GM03348 (cell line): ENCODE data around the gene SOBP.

Source experiments
- DNase-seq: peaks from one replicate; pipeline ENCODE4 v3.0.0; 2012; ENCODE audit warnings: low spot score

SOBP gene

DNA sequence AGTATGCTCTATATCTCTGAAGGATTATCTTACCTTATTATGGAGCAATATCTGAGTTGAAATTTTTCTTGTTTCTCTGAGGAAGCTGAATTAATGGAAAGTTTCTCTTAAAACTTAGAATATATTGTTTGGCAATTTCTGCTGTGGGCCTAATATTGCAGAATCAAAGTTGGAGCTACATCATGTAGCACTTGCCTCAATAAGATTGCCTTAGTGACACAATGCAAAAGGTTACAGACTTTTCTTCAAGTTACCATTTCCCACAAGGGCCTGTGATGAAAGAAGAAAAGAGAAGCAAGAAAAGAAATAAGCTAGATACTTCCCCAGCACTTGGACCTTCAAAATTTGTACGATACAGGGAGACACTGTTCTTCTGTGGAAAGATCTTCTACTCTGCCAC lies 151.2 kb downstream of the SOBP start:
- DNase-seq, result no peak

DNA sequence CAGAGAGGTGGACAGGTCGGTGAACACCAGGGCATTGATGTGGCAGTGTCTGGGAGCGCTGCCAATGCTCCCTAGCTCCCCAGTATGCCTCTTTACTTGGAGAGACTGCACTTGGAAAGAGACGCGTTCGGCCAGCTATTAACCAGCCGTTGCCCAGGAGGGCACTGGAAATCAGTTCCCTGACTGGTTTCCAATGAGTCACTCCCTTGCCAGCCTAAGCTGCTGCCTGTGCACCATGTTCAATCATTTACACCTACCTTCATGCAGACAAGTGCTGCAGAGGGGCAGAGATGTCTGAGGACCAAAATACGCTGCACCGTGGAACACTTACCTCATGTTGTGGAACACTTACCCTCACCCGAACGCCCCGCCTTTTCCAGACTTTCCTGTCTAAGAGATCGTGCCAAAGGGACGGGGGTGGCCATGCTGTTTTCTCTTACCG lies 151.6 kb downstream of the SOBP start:
- no peak for DNase-seq

DNA sequence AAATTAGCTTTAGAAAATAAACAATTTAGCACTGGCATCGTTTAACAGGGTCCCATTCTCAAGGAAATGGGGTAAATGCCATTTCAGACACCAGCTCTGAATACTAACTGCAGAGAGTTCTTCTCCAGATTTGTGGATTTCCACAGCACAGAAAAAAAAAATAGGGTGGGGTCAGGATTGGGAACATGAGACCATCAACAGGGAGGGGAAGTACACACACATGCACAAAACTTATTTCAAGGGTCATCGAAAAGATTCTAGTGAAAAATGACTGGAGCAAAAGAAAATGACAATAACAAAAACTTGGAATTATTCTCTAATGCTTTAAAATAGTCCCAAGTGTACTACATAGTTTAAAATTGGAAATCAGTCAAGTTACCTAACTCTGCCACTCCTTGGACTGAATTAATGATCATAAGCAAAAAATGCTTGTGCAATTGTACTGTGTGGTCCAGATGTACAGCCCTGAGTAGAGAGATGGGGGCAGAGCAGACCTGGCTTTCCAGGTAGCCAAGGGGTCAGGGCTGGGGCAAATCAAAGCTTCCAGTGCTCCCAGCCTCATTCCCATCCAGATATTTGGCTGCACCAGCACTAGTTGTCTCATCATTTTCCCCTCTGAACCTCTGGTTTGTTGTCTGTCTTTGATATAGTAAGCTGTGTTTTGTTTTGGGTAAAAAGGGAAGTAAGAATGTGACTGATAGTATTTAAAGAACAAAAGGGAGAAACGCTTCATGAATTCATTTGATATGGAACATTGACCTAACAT lies 152.4 kb downstream of the SOBP start:
- no peak for DNase-seq

DNA sequence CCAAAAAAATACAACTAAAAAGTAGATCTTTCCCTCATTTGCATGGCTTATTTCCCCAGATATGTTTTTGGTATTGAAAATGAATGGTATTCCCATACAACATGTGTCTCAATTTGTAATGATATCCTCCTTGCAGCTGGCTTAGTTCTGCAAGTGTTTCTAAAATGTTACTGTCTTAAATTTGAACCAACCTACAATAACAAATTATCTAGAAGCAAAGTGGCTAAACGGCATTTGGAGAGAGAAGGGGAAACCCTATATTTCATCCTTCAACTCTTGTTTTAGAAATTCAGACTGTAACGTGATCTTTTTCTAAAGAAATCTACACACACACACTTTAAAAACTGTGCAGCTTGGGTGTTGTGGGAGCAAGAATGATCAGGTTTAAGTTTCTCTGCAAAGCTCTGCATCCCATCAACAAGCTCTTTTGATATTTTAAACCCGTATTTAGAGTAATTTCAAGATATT lies 153.0 kb downstream of the SOBP start:
- no peak for DNase-seq

DNA sequence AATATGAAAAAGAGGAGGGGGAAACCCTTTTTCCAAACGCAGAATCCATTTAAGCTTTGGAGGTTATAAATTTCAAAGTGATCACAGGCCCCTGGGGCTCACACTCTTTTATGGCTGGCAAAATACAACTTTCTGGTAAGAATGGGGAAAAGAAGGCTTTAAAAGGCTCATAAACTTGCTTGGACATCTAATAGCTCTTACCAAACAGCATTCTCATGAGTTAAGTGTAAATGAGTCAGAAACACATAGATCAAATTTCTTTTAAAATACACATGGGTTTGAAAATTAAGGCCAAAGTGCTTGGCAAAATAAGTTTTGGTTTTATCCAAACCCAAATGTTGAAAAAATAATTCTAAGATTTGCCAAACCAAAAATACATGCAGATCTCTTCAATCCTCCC lies 154.6 kb downstream of the SOBP start:
- no peak for DNase-seq

DNA sequence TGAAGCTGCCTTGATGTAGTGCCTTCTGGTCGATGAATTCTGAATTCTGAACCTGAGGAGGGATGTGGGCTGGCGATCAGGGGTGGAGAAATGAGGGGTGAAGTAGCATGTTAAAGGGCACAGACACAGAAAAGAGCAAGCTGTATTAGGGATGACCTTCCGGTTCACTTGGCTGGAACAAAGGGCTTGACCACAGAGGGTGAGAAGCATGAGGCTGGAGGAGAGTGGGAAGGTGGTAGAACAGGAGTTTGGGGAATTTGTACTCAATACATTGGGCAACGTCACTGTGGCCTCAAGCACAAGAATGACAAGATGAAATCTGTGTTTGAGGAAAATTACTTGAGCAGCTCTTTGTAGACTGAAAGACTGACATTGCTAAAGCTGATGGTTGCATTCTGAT lies 155.8 kb downstream of the SOBP start:
- no peak for DNase-seq

DNA sequence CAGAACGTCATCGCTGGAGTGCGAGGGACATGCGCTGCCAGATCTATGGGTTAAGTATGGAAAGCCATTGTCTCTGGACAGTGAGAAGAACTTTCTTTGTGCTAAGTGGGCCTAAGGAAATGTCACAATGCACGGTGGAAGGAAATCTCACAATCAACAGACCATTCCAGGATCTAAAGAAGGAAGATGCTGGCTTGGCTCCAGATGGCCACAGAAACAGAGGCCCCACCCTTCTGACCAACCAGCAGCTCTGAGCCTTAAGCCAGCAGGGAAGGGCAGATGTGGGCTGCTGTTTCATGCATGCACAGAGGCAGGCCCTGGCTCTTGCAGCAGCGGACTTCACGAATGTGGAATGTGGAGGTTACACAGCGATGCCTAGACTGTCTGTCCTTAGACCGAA lies 156.3 kb downstream of the SOBP start:
- peak; percentile 53 for DNase-seq

DNA sequence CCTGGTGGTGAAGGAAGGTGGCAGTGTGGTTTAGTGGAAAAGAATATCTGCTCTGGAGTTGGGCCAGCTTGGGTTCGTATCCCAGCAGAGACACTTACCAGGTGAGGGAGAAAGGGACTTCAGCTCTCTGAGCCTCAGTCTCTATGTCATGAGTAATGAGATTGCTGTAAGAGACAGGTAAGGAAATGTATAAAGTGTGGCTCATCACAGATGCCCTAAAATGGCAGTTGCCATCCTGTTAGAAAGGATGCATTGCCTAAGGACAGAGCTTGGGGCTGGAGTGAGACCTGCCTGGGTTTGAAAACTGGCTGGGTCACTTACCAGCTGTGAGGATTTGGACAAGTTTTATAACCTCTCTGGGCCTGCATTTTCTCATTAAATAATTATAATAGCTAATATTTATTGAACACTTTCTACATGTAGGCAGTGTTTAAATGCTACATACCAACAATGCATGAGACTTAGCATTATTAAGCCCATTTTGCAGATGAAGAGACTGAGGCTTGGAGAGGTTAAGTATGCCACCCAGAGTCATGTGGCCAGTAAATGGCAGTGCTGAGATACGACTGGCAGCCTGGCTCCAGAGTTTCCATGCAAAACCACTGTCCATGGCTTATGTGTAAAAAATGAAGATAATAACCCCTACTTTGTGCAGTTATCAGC lies 157.0 kb downstream of the SOBP start:
- DNase-seq, result no peak

DNA sequence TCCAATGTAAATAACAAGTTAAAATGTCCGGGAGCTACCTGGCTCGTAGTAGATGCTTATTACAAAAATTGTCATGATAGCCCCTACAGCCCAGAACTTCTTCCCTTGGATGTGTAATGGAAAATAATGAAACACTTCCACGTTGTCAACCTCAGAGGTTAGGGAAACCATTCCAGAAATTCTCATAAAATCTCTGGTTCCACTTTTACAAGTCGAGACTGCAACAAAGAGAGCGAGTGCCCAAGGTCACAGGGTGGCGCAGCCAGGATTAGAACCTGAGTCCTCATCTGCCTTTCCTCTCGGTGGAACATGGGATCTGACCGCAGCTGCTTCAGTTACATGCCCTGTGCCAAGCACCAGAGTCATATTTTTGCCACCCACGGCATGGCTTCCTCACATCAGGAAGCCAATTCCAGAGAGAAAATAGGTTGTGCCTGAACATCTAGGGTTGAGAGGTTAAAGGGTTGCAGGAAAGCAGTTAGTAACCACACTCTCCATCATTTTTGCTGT lies 157.6 kb downstream of the SOBP start:
- no peak for DNase-seq

DNA sequence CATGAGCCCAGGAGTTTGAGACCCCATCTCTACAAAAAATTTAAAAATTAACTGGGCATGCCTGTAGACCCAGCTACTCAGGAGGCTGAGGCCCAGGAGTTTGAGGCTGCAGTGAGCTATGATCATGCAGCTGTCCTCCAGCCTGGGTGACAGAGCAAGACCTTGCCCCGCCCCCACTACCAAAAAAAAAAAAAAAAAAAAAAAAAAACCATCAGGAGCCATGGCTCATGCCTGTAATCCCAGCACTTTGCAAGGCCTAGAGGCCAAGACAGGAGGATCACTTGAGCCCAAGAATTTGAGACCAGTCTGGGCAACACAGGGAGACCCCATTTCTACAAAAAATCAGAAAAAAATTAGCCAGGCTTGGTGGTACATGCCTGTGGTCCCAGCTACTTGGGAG lies 159.1 kb downstream of the SOBP start:
- DNase-seq, result no peak

DNA sequence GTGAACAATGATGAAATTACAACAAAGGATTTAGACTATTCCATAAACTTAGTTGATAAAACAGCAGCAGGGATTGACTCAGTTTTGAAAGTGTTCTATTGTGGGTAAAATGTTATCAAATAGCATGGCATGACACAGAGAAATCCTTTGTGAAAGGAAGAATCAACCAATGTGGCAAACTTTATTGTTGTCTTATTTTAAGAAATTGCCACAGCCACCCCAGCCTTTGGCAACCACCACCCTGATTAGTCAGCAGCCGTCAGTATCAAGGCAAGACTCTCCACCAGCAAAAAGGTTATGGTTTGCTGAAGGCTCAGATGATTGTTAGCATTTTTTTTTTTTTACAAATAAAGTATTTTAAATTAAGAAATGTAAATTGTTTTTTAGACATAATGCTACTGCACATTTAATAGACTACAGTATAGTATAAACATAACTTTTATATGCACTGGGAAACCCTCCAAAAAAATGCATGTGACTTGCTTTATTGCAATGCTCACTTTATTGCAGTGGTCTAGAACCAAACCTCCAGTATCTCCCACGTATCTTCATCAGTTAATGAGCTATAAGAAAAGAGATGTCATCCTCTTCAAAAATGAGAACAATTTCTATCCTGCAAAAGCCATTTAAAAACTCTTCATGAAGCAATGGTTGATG lies 162.7 kb downstream of the SOBP start:
- no peak for DNase-seq

DNA sequence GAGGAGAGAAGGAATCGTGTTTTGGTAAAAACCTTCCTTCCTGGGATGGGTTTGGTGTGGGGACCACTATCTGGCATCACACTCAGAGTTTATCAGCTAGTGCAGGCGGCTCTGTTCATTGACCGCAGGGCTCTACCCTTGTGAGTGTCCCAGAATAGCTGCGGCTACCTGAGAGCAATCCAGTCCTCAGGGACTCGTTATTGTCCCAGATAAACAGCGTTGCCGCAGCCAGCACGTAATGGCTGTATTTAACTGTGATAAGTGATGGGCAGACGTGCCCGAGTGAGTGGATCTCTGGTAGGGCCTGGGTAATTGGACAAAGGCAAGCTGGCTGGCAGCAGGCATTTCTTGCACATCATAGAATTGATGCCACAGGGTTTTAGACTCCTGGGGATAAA lies 163.3 kb downstream of the SOBP start:
- no peak for DNase-seq

DNA sequence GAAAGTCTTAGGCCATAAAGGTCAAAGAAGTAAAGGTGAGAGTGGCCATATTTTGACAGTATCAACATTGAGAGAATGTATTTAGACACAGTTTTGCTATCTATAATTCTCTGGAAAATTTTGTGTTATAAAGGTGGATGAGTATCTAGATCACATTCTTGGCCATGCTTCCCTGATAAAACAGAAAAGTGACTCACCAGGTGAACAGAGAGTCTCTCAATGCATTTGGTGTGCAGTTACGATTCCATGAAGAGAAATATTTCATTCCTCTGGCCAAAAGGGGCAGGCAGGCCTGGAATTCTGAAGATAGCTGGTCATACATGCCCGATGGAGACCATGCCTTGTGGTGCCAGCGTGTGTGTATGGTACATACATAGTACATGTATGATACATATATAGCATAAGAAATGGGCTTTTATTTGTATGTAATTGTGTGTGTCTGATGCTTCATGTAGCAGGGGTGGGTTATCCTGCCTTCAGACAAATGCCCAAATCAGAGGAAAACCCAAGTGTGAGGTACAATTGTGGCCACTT lies 164.0 kb downstream of the SOBP start:
- no peak for DNase-seq

DNA sequence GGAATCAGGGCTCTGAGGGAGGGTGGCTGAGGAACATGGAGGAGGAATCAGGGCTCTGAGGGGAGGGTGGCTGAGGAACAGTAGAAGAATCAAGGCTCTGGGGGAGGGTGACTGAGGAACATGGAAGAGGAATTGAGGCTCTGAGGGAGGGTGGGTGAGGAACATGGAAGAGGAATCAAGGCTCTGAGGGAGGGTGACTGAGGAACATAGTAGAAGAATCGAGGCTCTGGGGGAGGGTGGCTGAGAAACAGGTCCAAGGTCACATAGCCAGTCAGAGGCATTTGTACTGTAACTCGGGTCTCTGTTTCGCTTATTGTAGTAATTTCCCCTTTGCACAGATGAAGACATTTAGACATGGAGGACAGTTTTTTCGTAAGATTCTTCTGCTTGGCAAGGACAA lies 164.8 kb downstream of the SOBP start:
- DNase-seq, result no peak

DNA sequence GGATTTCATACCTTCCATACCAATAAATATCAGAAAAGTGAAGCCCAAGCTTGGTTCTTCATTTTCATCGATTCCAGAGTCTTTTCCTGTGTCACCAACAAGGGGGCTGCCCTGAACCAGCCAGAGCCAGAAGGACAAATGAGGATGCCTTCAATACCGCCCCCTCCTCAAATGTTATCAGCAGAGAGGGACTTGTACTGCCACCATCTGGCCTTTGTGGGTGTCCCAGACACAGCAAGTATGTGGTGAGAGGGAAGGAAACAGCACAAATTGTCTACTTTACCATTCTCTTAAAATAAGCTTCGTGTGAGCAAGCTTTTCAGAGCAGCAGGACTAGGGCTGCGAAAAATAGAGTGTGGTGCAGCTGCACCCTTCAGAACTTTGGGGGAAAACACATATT lies 165.3 kb downstream of the SOBP start:
- DNase-seq, result no peak

DNA sequence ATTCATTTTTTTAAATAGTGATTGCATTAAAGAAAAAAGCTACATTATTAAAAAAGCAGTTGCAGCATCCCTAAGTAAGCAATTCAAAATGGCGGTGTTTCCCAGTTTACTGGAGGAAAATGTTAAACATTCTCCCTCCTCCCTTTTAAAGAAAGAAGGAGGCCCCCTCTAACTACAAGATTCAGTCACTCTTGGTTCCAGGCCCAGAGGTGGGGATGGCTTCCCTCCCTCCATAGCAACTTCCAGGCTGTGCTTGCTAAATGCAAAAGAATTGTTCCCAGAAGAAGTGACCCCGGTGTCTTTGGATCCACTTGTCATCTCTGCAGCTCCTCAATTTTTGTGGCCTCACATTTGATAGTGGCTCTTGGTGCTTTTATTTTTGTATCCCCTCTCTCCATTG lies 165.9 kb downstream of the SOBP start:
- DNase-seq, result no peak

DNA sequence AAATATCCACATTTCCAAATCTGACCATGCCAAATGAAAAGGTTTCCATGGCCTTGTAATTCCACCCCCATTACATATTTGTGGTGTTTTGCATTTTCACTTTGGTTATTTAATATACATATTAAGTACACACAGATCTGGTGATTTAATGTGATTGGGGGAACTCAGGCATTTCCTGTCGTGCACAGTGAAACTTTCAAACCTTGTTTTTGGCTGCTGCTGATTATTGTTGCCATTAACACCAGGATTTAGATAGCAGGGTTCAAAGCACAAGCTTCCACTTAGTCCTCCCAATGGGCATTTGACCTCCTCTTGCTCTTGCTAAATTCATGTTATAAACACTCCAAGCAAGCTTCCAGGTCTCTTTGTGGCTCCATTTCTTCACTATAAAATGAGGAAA lies 166.5 kb downstream of the SOBP start:
- DNase-seq, result peak; percentile 31

DNA sequence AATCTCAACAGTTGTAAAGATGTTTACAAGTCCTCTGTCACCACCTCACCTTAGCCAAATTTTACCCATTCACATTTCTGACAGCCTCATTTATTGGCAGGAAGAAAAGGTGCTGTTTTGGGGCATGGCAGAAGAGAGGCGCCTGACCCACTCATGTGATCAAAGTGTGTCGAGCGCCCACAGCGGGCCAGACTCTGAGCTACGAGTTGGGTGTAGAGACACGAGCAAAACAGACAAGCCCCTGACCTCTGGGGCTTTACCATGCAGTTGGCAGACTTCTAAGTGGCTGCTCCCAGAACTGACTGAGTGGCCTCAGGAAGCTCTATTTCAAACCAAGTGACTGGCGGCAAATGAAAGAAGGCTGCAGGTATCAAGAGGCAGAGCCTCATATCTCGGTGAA lies 167.0 kb downstream of the SOBP start:
- no peak for DNase-seq

DNA sequence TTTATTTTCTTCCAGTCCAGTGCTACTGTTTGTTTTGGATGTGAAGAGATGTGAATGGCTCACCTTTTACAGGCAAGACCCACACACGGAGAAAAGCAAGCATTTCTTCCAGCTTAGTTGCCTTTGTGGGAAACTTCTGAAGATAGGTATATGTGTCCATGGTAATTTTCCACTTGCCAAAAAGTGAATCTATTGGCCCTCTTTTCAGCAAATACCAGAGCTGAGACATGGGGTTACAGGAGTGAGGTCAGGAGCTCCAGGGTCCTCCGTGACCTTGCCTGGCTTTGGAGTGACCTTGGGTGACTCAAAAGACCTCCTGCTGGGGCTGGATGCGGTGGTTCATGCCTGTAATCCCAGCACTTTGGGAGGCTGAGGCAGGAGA lies 167.4 kb downstream of the SOBP start:
- no peak for DNase-seq

DNA sequence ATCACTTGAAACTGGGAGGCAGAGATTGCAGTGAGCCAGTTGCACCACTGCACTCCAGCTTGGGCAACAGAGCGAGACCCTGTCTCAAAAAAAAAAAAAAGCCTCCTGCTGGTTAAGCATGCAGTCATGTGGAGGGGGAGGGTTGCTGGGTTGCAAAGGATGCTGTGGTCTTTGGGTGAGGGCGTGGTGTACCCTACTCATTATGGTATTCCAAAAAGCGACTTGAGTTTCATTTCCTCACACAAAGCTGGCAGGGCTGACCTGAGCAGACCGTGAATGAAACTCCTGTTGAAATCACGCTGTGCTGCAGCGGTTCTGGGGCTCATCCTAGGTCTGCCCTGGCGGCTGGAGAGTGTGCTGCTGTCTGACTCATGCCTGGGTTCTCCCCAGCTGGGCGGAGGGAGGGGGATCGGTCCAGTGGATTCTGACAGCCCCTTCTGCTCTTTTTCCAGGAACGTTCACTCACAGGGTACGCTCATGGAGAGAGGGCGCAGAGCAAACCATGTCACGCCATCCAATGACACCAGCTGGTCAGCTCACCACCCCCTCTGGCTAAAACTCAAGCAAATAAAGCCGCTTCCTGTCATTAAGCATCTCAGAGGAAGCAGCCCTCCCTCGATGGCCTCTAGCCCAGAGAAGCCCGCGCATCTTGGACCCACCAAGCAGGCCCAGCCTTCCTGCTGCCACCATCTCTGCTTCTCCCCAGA lies 168.0 kb downstream of the SOBP start:
- no peak for DNase-seq

DNA sequence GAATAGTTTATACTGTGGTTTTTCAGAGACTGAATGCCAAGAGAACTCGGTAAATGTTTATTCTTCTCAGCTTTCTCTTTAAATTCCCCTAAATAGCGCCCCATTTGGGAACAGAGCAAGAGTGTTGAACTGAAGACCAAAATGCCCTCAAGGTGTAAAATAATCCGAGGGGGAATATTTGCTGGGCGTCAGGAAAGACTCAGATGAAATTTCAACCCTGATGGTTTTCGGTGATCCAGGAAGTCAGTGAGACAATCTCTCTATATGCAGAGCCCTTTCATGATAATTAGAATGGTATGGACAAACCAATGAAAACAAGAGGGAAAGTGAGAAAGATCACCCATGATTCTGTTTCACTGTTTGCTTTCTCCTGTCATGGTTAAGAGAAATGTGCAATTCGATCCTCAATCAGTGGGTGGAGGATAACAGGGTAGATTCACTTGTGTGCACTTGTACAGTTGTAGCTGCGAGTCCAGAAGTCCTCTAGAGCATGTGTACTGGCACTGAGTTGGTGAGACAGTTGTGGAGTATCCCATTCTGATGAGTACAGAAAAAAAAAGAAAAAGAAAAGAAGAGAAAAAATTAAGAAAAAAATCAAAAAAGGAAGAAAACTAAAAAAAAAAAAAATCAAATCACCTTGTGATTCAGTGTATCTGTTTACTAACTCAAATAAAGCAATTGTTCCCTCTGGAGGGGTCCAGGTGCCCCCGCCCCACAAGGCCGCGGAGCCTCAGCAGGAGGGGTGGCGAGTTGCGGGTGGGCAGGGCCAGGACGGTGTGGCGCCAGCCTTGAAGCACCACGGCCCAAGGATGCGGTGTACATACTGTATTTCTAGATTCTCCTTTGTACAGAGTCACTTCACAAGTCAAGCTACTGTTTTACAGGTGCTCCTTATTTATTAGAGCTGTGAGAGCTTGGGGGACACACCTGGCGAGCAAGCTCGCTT lies 169.3 kb downstream of the SOBP start:
- DNase-seq, result no peak
